AG20443 (cell line): ENCODE data around the gene FAM13A.
"Not testable (repeated sequence)": the region's sequence is repeated elsewhere in the genome, so short reads cannot be mapped to it uniquely, and the experiment has no call there.

ENCODE experiments used
- DNase-seq: peaks from one replicate; pipeline ENCODE4 v3.0.0; 2012; ENCODE audit warnings: low spot score, mixed read lengths

Gene FAM13A

GRCh38 chr4:88998891-88999290 is 58.1 kb downstream of the FAM13A start:
- no peak for DNase-seq

- no peak for DNase-seq
These were observed 59.0 kb downstream of the FAM13A start for GRCh38 chr4:88998001-88998400.

DNA sequence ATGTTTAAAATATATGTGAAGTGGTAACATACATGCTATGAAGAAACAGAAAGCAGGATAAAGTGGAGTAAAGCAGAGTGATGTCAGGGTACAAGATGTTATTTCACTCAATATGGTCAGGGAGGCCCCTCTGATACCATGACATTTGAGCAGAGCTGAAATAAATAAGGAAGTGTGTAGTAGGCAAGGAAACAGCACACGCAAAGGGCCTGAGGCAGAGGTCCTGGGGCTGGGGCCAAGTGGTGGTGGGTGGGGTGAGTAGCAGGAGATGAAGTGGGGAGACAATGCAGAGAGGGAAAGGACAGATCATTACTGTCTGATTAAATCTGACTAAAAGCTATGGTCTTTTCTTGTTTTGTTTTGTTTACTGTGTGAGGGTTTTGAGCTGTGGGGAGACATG is 61.1 kb downstream of the FAM13A start:
- no peak for DNase-seq

DNA sequence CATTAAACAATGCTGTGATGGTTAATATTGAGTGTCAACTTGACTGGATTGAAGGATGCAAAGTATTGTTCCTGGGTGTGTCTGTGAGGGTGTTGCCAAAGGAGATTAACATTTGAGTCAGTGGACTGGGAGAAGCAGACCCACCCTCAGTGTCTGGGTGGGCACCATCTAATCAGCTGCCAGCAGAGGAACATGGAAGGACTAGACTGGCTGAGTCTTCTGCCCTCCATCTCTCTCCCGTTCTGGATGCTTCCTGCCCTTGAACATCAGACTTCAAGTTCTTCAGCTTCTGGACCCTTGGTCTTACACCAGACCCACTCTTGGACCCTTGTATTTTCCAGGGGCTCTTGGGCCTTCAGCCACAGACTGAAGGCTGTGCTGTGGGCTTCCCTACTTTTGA is 61.7 kb downstream of the FAM13A start:
- DNase-seq, result not testable (repeated sequence)

DNA sequence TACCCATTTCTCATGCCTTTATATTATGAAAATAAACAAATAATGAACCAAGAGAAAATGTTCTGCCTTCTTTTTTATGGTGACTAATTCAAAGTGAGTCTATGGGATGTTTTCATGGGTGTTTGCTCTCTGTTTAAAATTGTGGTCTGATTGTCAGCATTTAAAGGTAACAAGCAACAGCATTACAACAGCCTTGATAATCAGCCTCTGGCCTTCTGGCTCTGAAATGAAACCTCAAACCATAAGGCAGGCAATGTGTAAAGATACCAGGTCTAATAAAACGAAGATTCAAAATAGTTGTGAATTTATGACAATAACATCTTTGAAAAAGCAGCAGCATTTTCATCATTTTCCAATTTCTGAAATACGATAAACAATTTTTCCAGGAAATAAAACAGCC is 63.7 kb downstream of the FAM13A start:
- DNase-seq, result no peak

- no peak for DNase-seq
These were observed 65.2 kb downstream of the FAM13A start for GRCh38 chr4:88991746-88992145.

- DNase-seq, result no peak
These were observed 67.0 kb downstream of the FAM13A start for GRCh38 chr4:88989990-88990389.

DNA sequence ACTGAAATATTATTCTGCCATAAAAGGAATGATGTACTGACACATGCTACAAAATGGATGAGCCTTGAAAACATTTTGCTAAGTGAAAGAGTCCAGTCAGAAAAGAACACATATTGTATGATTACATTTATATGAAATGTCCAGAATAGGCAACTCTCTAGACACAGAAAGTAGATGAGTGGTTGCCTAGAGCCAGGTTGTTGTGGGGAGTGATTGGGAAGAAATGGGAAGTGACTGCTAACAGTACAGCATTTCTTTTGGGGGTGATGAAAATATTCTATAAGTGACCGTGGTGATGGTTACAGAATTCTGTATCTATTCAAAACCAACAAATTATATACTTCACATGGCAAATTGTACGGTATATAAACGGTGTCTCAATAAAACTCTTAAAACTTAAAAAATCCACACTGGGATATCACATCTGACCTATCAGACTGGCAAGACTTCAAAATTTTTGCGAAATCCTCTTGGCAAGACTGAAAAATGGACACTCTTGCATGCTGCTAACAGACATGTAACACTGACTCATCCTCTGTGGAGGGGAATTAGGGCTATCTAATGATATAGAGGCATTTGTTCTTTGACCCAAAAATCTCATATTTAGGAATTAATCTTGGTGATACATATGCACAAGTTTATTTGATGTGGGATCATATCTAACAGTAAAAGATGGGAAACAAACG is 71.8 kb downstream of the FAM13A start:
- peak; percentile 31 for DNase-seq

GRCh38 chr4:88982757-88983156 is 74.2 kb downstream of the FAM13A start:
- no peak for DNase-seq

DNA sequence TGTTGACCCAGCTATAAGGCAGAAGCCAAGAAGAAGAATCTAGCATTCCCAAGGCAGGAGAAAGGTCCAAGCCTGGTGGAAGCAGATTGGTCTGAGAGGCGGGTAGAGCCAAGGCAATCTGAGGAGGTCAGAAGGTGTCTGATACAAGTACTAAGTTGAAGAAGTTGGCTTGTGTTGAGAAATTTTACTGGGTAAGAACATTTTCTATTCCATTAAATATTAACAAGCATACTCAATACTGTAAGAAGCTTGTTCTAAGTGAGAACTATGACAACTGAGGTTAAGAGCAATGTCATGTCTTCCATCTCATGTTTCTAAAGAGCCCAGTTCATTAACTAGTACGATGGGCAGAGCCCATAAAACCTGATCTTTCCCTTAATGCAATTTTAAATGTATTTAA is 75.0 kb downstream of the FAM13A start:
- no peak for DNase-seq

GRCh38 chr4:88981556-88981955 is 75.4 kb downstream of the FAM13A start:
- no peak for DNase-seq

- DNase-seq, result no peak
These were observed 77.7 kb downstream of the FAM13A start for GRCh38 chr4:88979276-88979675.

- no peak for DNase-seq
These were observed 80.3 kb downstream of the FAM13A start for GRCh38 chr4:88976775-88977035.

DNA sequence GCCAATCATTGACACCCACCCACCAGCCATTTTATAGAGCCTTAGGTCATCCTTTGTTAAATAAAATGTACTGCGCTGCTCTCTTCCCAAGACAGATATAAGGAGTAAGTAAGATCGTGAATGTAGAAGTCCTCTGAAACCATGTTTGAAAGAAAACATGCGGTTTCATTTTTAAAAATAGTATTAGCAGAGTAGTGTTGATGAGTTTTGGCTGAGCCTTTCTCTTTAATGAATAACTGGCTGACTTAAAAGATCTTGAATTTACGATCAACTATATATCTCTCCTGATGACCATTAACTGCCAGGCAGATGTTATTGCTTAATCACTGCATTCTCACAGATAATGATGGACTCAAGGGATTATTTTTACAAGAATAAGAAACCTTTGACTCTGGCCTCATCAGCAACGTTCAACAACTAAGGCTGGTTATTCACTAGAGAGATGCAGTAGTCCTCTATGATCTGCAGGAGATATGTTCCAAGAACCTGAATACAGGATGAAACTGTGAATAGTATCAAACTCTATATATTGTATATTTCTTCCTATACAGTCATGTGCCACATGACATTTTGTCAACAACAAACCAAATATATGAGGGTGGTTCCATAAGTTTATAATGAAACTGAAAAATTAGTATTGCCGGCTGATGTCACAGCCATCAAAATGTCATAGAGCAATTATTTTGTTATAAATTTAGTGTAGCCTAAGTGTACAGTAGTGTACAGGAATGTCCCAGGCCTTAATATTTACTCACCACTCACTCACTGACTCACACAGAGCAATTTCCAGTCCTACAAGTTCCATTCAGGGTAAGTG is 80.8 kb downstream of the FAM13A start:
- DNase-seq, result no peak

GRCh38 chr4:88971536-88971935 is 85.4 kb downstream of the FAM13A start:
- no peak for DNase-seq

GRCh38 chr4:88969746-88970145 is 87.2 kb downstream of the FAM13A start:
- DNase-seq, result no peak

GRCh38 chr4:88969271-88969670 is 87.7 kb downstream of the FAM13A start:
- DNase-seq, result no peak

- no peak for DNase-seq
These were observed 89.1 kb downstream of the FAM13A start for GRCh38 chr4:88967883-88968331.

GRCh38 chr4:88965053-88965452 is 91.9 kb downstream of the FAM13A start:
- DNase-seq, result no peak

- DNase-seq, result peak; percentile 13
These were observed 92.5 kb downstream of the FAM13A start for GRCh38 chr4:88964450-88964849.

DNA sequence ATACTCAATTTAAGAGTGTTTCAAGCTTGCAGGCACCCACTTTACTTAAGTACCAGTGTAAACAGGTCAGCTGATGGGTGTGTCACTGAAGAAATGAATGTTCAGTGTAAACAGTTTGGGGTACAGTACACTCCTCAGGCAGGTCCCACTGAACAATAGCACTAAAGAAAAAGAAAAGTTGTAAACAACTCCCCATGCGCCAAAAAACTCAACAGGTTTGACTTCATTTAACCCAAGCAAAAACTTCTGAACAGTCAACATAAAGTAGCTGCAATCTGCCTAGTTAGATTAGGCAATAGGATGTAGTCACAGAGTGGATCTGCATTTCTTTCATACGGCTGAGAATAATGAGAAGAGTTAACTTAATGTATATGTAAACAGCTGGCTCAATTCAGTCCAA is 93.2 kb downstream of the FAM13A start:
- no peak for DNase-seq

GRCh38 chr4:88962396-88962795 is 94.6 kb downstream of the FAM13A start:
- no peak for DNase-seq

- no peak for DNase-seq
These were observed 96.4 kb downstream of the FAM13A start for GRCh38 chr4:88960576-88960975.

- DNase-seq, result no peak
These were observed 98.9 kb downstream of the FAM13A start for GRCh38 chr4:88958080-88958479.
